HCT116 (cell line): ENCODE data around the gene RNASEL. TPM values are rescaled to one million over a fixed set of nuclear protein-coding genes. Genes with fewer than 3 reads are reported as not detected.

ENCODE experiments used
- ATAC-seq: fragments of 200-7000 bp; cut with Tn5 transposase; 2 replicates; pipeline ENCODE4 v1.9.1; 2020; ENCODE audit warnings: mild to moderate bottlenecking, moderate library complexity
- BruUV-seq: library from RNA; stranded (reverse); fragments of 400-500 nt; replicated peaks from 2 replicates; lab custom pipeline; 2021; lab: Mats Ljungman, UMichigan
- CTCF ChIA-PET: fragments of 300-600 bp; sonication (Branson Sonifier 250); formaldehyde crosslinking; loops from one replicate; lab custom pipeline; 2021; ENCODE audit warnings: antibody characterized with exemption; lab: Charles Lee
- POLR2A ChIA-PET: fragments of 300-600, 350-600 bp; sonication (Branson Sonifier 250); formaldehyde crosslinking; loops from one replicate; lab custom pipeline; 2021; ENCODE audit warnings: antibody characterized with exemption; lab: Charles Lee
- RAD21 ChIA-PET, 2 experiments: fragments of 300-600 bp; sonication (Branson Sonifier 250); formaldehyde crosslinking; loops; one replicate each; lab custom pipeline; 2023; ENCODE audit warnings: low total read pairs in 2 of 2; ENCODE audit not compliant: uncharacterized antibody in 2 of 2, unreplicated experiment in 2 of 2, low non-redundant PET in 1 of 2; lab: Charles Lee
- DNase-seq: peaks from one replicate; pipeline ENCODE4 v3.0.0-alpha.2; 2010; ENCODE audit warnings: low read depth, low spot score
- H2AFZ ChIP-seq: fragments of 200-600 bp; shearing (Covaris generic), sonication (generic); 2 replicates; pipeline ENCODE4 v1.6.1; 2017; ENCODE audit warnings: low read depth, mixed run types, mixed read lengths, antibody characterized with exemption, low read length; ENCODE audit not compliant: poor library complexity, severe bottlenecking
- H3K27ac ChIP-seq: 2 replicates; pipeline ENCODE4 v1.5.1; 2012; ENCODE audit warnings: low read depth, low read length
- H3K27me3 ChIP-seq: fragments of 200-600 bp; sonication (generic); 2 replicates; pipeline ENCODE4 v1.6.1; 2016; ENCODE audit warnings: mixed run types, low read length, mixed read lengths; ENCODE audit not compliant: insufficient read depth
- H3K36me3 ChIP-seq, 2 experiments: fragments of 200-500 bp in 1 of 2; fragments of 200-600 bp in 1 of 2; sonication (Bioruptor generic) in 1 of 2; sonication (generic) in 1 of 2; 2 replicates each; pipeline versions ENCODE4 v1.5.1 to v1.6.1; 2014 to 2016; ENCODE audit warnings: low read length in 2 of 2, inconsistent platforms in 1 of 2, mixed read lengths in 1 of 2, mixed run types in 1 of 2; ENCODE audit not compliant: insufficient read depth in 2 of 2, control insufficient read depth in 1 of 2
- H3K4me1 ChIP-seq, 2 experiments: fragments of 200-600 bp in 1 of 2; sonication (generic) in 1 of 2; 2 replicates each; pipeline versions ENCODE4 v1.5.1 to v1.6.1; 2012 to 2017; ENCODE audit warnings: low read length in 2 of 2, inconsistent platforms in 1 of 2, mild to moderate bottlenecking in 1 of 2, mixed read lengths in 1 of 2, mixed run types in 1 of 2, moderate library complexity in 1 of 2; ENCODE audit not compliant: insufficient read depth in 2 of 2, control insufficient read depth in 1 of 2
- H3K4me2 ChIP-seq: fragments of 200-600 bp; sonication (generic); 2 replicates; pipeline ENCODE4 v1.6.1; 2017; ENCODE audit warnings: mixed run types, low read length, mixed read lengths
- H3K4me3 ChIP-seq, 2 experiments: fragments of 200-600 bp in 1 of 2; sonication (generic) in 1 of 2; replicated peaks in 1 of 2; 2 replicates each; pipeline ENCODE4 v1.5.1; 2011 to 2016; ENCODE audit warnings: low read length in 2 of 2, control low read depth in 1 of 2, low read depth in 1 of 2, mild to moderate bottlenecking in 1 of 2, mixed read lengths in 1 of 2, mixed run types in 1 of 2
- H3K79me2 ChIP-seq: fragments of 200-600 bp; sonication (generic); 2 replicates; pipeline ENCODE4 v1.6.1; 2017; ENCODE audit warnings: mild to moderate bottlenecking, mixed run types, low read length, moderate library complexity, mixed read lengths; ENCODE audit not compliant: insufficient read depth
- H3K9ac ChIP-seq: fragments of 200-600 bp; sonication (generic); 2 replicates; pipeline ENCODE4 v1.6.1; 2016; ENCODE audit warnings: low read length, mixed read lengths
- H3K9me2 ChIP-seq: fragments of 200-600 bp; sonication (generic), shearing (Covaris generic); 2 replicates; pipeline ENCODE4 v1.6.1; 2017; ENCODE audit warnings: mixed run types, mild to moderate bottlenecking, moderate library complexity; ENCODE audit not compliant: insufficient read depth
- H3K9me3 ChIP-seq, 2 experiments: fragments of 200-500 bp in 1 of 2; fragments of 200-600 bp in 1 of 2; sonication (Bioruptor generic) in 1 of 2; sonication (generic) in 1 of 2; 2 replicates each; pipeline ENCODE4 v1.6.1; 2014 to 2017; ENCODE audit warnings: low read length in 2 of 2, mixed read lengths in 2 of 2, inconsistent platforms in 1 of 2, low read depth in 1 of 2, mild to moderate bottlenecking in 1 of 2, mixed run types in 1 of 2, moderate library complexity in 1 of 2; ENCODE audit not compliant: control insufficient read depth in 1 of 2, insufficient read depth in 1 of 2
- H4K20me1 ChIP-seq: fragments of 200-600 bp; sonication (generic), shearing (Covaris generic); 2 replicates; pipeline ENCODE4 v1.6.1; 2017; ENCODE audit warnings: mixed run types, mild to moderate bottlenecking, moderate library complexity; ENCODE audit not compliant: insufficient read depth
- CBX3 ChIP-seq: IDR thresholded peaks from 2 replicates; pipeline ENCODE4 v1.6.1; 2012; ENCODE audit warnings: low read depth
- CEBPB ChIP-seq: IDR thresholded peaks from 2 replicates; pipeline ENCODE4 v1.6.1; 2012; ENCODE audit warnings: low read depth
- EGR1 ChIP-seq: IDR thresholded peaks from 2 replicates; pipeline ENCODE4 v1.6.1; 2012; ENCODE audit warnings: low read depth
- FOSL1 ChIP-seq: IDR thresholded peaks from 2 replicates; pipeline ENCODE4 v1.6.1; 2012; ENCODE audit warnings: low read depth
- MAX ChIP-seq: IDR thresholded peaks from 2 replicates; pipeline ENCODE4 v1.6.1; 2012
- POLR2A ChIP-seq: IDR thresholded peaks from 2 replicates; pipeline ENCODE4 v1.7.0; 2011; ENCODE audit warnings: borderline replicate concordance; ENCODE audit not compliant: insufficient read depth, insufficient read length; ENCODE audit errors: extremely low read depth
- POLR2AphosphoS5 ChIP-seq: IDR thresholded peaks from 2 replicates; pipeline ENCODE4 v1.6.1; 2011; ENCODE audit warnings: mild to moderate bottlenecking, low read depth, low read length, moderate library complexity
- YY1 ChIP-seq: IDR thresholded peaks from 2 replicates; pipeline ENCODE4 v1.6.1; 2011; ENCODE audit warnings: low read length, low read depth, moderate library complexity, mild to moderate bottlenecking; ENCODE audit not compliant: insufficient replicate concordance; ENCODE audit errors: extremely low read depth
- ZBTB33 ChIP-seq: IDR thresholded peaks from 2 replicates; pipeline ENCODE4 v1.6.1; 2011; ENCODE audit warnings: mild to moderate bottlenecking, low read length, moderate library complexity; ENCODE audit not compliant: insufficient replicate concordance; ENCODE audit errors: extremely low read depth
- ZNF274 ChIP-seq: fragments of 200-500 bp; sonication (Bioruptor generic); IDR thresholded peaks from 2 replicates; pipeline ENCODE4 v1.6.1; 2014; ENCODE audit warnings: mild to moderate bottlenecking, low read depth, low read length, inconsistent platforms
- intact Hi-C: fragments of 100-400 bp; cut with micrococcal nuclease; formaldehyde crosslinking; loops from 2 replicates; pipeline ENCODE4 v1.10.0; 2022
- total RNA-seq: library from RNA; stranded (reverse); gene quantifications from one replicate; pipeline ENCODE4 v1.2.1, GENCODE V29; 2021; ENCODE audit not compliant: unreplicated experiment
- TF ChIP-seq, protein P1 (sequence below), 3 experiments: fragments of 200-600 bp in 1 of 3; sonication (generic) in 1 of 3; IDR thresholded peaks in 2 of 3; conservative IDR thresholded peaks in 1 of 3; 2 replicates each; pipeline ENCODE4 v1.5.1; 2012 to 2017; ENCODE audit warnings: low read depth in 2 of 3, low read length in 2 of 3, antibody characterized with exemption in 1 of 3, borderline replicate concordance in 1 of 3, control low read depth in 1 of 3, mild to moderate bottlenecking in 1 of 3, mixed read lengths in 1 of 3, mixed run types in 1 of 3, moderate library complexity in 1 of 3; ENCODE audit not compliant: insufficient read depth in 1 of 3
- TF ChIP-seq, protein P2 (sequence below): IDR thresholded peaks from 2 replicates; pipeline ENCODE4 v1.6.1; 2012

The RNASEL gene
- total RNA-seq, 1 experiment from 2014 or later: 2.9 TPM

GRCh38 chr1:182630586-182630985, 41.5 kb upstream of the RNASEL start:
- Histone ChIP-seq H3K4me2 (peak overlapping the region; percentile 10), H3K27me3 (no peaks in the 10 kb centered on the region), H3K9me3 (no peaks in the 10 kb centered on the region), H3K27ac (no peak overlapping the region), H3K9me2 (no peaks in the 10 kb centered on the region), H3K4me3 (no peak overlapping the region), H2AFZ (no peak overlapping the region), H3K4me1 (peaks cover 6 to 18% of the 10 kb centered on the region in 2 experiments; a peak in 3 of 4 replicates), H3K9ac (no peak overlapping the region), H3K36me3 (no peaks in the 10 kb centered on the region), H4K20me1 (no peaks in the 10 kb centered on the region), H3K79me2 (no peaks in the 10 kb centered on the region)
- intact Hi-C loops: no loop called here
- no peak for TF ChIP-seq EGR1
- TF ChIP-seq, protein P1, sequence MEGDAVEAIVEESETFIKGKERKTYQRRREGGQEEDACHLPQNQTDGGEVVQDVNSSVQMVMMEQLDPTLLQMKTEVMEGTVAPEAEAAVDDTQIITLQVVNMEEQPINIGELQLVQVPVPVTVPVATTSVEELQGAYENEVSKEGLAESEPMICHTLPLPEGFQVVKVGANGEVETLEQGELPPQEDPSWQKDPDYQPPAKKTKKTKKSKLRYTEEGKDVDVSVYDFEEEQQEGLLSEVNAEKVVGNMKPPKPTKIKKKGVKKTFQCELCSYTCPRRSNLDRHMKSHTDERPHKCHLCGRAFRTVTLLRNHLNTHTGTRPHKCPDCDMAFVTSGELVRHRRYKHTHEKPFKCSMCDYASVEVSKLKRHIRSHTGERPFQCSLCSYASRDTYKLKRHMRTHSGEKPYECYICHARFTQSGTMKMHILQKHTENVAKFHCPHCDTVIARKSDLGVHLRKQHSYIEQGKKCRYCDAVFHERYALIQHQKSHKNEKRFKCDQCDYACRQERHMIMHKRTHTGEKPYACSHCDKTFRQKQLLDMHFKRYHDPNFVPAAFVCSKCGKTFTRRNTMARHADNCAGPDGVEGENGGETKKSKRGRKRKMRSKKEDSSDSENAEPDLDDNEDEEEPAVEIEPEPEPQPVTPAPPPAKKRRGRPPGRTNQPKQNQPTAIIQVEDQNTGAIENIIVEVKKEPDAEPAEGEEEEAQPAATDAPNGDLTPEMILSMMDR (IDR thresholded peaks at IDR 0.05 in 2 of 3, conservative IDR thresholded peaks at IDR 0.05 in 1 of 3; ENCODE audit: borderline replicate concordance in 1 of 3, insufficient read depth in 1 of 3, low read depth in 2 of 3, low read length in 2 of 3): no peak
- TF ChIP-seq, protein P2, sequence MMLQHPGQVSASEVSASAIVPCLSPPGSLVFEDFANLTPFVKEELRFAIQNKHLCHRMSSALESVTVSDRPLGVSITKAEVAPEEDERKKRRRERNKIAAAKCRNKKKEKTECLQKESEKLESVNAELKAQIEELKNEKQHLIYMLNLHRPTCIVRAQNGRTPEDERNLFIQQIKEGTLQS: no peak
- no peak for TF ChIP-seq POLR2A
- TF ChIP-seq YY1: no peak
- no peak for TF ChIP-seq ZNF274
- no peak for TF ChIP-seq POLR2AphosphoS5
- TF ChIP-seq MAX: no peak
- TF ChIP-seq ZBTB33: no peak
- no peak for TF ChIP-seq CEBPB
- TF ChIP-seq FOSL1: no peak
- TF ChIP-seq CBX3: no peak
- ChIA-PET CTCF (no interaction called here), RAD21 (no interaction called here), POLR2A (no interaction called here)
- DNase-seq (no peak), ATAC-seq (peak; percentile 46; the same call in 1 of the 2 replicates)
- BruUV-seq: no TSS peak
